Activated naive CD8-positive, alpha-beta T cell treated with anti-CD3 and anti-CD28 coated beads for 36 hours (primary cell): ENCODE measurements around the gene RERE. TPM values are rescaled to one million over a fixed set of nuclear protein-coding genes. Genes with fewer than 3 reads are reported as not detected.

Experiments used
- DNase-seq: peaks from one replicate; pipeline ENCODE4 v3.0.0; 2021
- H3K27ac Mint-ChIP-seq: one replicate; pipeline ENCODE4 v1.8.0; 2022; ENCODE audit warnings: mild to moderate bottlenecking, moderate library complexity, mixed read lengths
- H3K27me3 Mint-ChIP-seq: one replicate; pipeline ENCODE4 v1.8.0; 2022; ENCODE audit warnings: mild to moderate bottlenecking, mixed read lengths
- H3K36me3 Mint-ChIP-seq: one replicate; pipeline ENCODE4 v1.8.0; 2021; ENCODE audit warnings: mild to moderate bottlenecking, mixed read lengths
- H3K4me1 Mint-ChIP-seq: one replicate; pipeline ENCODE4 v1.8.0; 2021; ENCODE audit warnings: mixed read lengths
- H3K4me3 Mint-ChIP-seq: one replicate; pipeline ENCODE4 v1.8.0; 2022; ENCODE audit warnings: mild to moderate bottlenecking, moderate library complexity, mixed read lengths
- H3K9me3 Mint-ChIP-seq: one replicate; pipeline ENCODE4 v1.8.0; 2022; ENCODE audit warnings: mixed read lengths
- total RNA-seq, 2 experiments: library from RNA; stranded (reverse); gene quantifications; one replicate each; pipeline ENCODE4 v1.2.3, GENCODE V29; 2021

Gene RERE
- total RNA-seq, 2 experiments from 2014 or later = 36.8 to 39.6 TPM

DNA sequence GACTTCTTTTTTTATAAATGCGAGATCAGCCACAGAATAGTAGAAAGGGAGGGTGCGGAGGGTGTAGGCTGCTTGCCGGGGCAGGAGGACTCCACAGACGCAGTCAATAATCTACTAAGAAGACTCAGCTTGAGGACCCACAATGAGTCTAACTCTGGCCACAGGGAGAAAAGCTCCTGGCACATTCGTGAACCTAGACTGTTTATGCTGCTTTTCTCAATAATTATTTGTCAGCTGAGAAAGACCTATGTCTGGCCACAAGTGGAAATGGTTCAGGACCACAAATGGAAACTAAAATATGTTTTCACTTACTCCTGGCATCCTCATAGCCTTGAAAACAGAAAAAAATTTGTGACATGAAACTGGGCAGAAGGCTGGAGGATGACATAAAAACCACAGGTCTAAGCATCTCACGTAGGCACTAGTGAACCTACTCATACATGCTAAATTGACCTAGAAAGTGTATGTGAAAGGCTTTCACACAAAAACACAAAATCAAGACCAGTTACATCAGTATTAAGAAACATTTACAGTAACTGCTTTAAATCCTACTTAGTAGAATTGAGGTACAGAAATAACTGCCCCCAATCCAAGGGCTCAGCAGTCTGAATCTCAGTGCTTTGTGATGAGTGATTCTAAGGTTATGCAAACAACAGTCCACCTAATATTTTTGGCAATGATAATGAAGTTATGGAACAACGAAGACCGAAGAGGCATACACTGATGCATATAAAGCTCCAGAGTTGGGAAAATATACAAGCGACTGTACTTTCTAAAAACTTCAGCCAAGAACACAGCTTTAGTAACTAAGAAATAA is 340.1 kb downstream of the RERE start:
- Mint-ChIP-seq H3K36me3 (peaks cover 4% of the 10 kb centered on the region), H3K27ac (peak overlapping the region; percentile 77), H3K9me3 (no peaks in the 10 kb centered on the region), H3K4me1 (peaks cover 51% of the 10 kb centered on the region), H3K27me3 (no peaks in the 10 kb centered on the region), H3K4me3 (no peak overlapping the region)
- peak; percentile 19 for DNase-seq

DNA sequence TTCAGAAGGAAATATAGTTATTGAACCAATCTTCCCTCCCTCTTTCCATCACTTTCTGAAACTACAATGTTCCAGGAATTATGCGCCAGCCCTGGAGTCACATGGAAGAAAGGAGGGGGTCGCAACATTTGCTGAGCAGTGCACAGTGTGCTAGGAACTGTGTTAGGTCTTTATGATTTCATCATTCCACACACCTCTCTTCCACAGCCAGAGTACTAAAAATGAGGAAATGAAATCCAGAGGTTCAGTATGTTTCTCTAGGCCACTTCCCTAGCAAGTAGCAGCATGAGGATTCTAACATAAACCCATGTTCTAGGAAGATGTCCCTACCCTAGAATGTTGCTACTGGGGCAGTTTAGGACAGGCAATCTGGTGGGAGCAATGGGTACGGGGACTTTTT is 341.4 kb downstream of the RERE start:
- peaks cover 59% of the 10 kb centered on the region for H3K4me1 Mint-ChIP-seq
- no peaks in the 10 kb centered on the region for H3K9me3 Mint-ChIP-seq
- H3K27me3 Mint-ChIP-seq = no peaks in the 10 kb centered on the region
- H3K4me3 Mint-ChIP-seq = no peak overlapping the region
- H3K36me3 Mint-ChIP-seq = peaks cover 4% of the 10 kb centered on the region
- peak overlapping the region; percentile 45 for H3K27ac Mint-ChIP-seq
- no peak for DNase-seq

DNA sequence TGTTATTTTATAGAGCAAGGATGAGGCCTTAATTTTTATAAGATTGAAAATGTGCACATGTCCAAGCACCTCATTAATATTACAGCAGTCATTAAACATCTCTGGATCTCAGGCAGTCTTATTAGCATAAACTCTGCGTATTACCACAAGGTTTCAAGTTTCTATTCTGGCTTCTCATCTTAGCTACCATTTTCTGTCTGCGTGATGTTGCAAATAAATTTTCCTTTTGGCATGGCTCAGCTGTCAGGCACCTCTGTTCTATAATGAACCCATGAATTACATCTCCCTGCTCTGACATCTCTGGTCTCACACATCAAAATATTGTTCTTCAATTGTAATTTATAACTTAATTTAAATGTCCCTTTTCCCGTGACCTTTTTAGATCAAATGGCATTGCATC is 343.1 kb downstream of the RERE start:
- H3K36me3 Mint-ChIP-seq = peaks cover 4% of the 10 kb centered on the region
- peaks cover 59% of the 10 kb centered on the region for H3K4me1 Mint-ChIP-seq
- DNase-seq = no peak
- no peaks in the 10 kb centered on the region for H3K9me3 Mint-ChIP-seq
- H3K4me3 Mint-ChIP-seq = no peak overlapping the region
- H3K27me3 Mint-ChIP-seq = no peaks in the 10 kb centered on the region
- H3K27ac Mint-ChIP-seq = no peak overlapping the region

DNA sequence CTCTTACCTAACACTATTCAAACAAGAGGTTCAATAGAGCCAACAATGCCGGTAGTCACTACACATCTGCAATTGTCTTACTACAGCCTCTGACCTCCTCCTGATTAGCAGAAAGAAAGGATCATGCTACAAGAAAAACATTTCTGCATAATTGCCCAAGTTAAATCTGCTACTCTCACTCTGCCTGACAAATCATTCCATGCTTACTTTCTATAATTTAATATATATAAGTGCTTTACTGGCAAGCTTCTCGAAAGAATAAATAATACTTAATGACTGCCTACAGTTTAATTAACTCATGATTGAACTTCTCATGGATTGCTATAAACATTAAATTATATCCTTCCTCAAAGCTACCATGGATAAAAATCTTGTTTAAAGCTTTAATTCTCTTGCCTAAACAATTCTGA is 343.5 kb downstream of the RERE start:
- Mint-ChIP-seq H3K27ac (no peak overlapping the region), H3K4me1 (peaks cover 59% of the 10 kb centered on the region), H3K27me3 (no peaks in the 10 kb centered on the region), H3K36me3 (peaks cover 4% of the 10 kb centered on the region), H3K4me3 (no peak overlapping the region), H3K9me3 (no peaks in the 10 kb centered on the region)
- DNase-seq = no peak

DNA sequence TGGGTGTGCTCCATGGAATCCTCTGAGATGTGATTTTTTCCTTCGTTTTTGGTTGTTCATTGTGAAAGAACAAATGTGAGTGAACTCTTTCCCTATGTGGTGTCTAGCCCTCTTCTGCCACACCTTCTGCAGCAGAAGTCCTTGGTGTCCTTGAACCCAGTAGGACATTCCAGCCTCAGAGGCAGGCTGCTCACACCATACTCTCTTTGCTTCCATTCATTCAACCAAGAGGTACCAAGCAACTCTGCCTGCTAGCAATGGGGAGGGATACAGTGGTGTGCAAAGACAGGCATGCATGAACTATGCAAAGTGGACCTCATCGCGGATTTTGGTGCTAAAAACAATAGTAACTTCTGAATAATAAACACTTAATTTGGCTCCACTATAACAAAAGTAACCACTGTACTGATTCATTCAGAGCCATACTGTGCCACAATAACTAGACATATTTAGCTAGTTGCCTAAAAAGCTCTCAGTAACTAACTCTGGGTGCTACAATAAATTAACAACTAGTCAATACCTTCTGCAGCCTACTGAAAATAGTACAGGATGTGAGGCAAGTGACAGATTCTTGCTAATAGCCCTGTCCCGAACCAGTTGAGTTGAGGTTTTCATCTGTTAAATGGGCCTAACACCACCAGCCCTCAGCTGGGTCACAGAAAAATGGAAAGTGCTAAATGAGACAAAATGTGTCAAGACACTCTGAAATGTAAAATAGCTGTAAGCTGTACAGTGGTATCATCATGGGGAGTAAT is 344.1 kb downstream of the RERE start:
- Mint-ChIP-seq H3K36me3 (peaks cover 4% of the 10 kb centered on the region), H3K9me3 (no peaks in the 10 kb centered on the region), H3K27me3 (no peaks in the 10 kb centered on the region), H3K4me1 (peaks cover 55% of the 10 kb centered on the region), H3K4me3 (no peak overlapping the region), H3K27ac (peak overlapping the region; percentile 42)
- DNase-seq = no peak

DNA sequence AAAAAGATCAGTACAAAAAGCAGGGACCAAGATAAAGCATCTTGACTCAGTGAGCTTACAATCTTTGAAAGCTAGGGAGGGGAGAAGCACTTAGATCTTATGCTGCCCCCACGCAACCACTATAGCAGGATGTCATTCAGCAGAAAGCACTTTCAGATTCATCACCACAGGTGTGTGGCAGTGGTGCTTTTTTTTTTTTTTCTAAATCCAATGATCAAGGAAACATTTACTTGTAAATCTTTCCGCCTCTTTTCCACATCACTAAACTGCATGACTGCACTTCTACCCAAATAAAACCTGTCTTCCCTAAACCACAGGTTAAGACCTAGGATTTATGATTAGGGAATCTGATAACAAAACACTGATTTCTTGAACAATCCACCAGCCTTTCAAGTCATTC is 344.8 kb downstream of the RERE start:
- DNase-seq = peak; percentile 58
- Mint-ChIP-seq H3K36me3 (peaks cover 4% of the 10 kb centered on the region), H3K4me3 (peak overlapping the region; percentile 44), H3K9me3 (no peaks in the 10 kb centered on the region), H3K4me1 (peaks cover 49% of the 10 kb centered on the region), H3K27me3 (no peaks in the 10 kb centered on the region), H3K27ac (peak overlapping the region; percentile 64)

DNA sequence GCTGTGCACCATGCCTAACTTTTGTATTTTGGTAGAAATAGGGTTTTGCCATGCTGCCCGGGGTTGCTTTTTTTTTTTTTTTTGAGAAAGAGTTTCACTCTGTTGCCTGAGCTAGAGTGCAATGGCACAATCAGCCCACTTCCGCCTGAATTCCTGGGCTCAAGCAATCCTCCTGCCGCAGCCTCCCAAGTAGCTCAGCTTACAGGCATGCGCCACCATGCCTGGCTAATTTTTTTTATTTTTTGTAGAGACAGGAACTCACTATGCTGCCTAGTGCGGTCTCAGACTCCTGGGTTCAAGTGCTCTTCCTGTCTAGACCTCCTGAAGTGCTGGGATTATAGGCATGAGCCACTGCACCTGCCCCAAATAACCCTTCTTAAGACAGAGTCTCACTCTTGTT is 346.0 kb downstream of the RERE start:
- peak overlapping the region; percentile 14 for H3K27ac Mint-ChIP-seq
- no peaks in the 10 kb centered on the region for H3K27me3 Mint-ChIP-seq
- H3K4me3 Mint-ChIP-seq = no peak overlapping the region
- H3K36me3 Mint-ChIP-seq = peaks cover 3% of the 10 kb centered on the region
- H3K9me3 Mint-ChIP-seq = no peaks in the 10 kb centered on the region
- no peak for DNase-seq
- H3K4me1 Mint-ChIP-seq = peaks cover 38% of the 10 kb centered on the region

DNA sequence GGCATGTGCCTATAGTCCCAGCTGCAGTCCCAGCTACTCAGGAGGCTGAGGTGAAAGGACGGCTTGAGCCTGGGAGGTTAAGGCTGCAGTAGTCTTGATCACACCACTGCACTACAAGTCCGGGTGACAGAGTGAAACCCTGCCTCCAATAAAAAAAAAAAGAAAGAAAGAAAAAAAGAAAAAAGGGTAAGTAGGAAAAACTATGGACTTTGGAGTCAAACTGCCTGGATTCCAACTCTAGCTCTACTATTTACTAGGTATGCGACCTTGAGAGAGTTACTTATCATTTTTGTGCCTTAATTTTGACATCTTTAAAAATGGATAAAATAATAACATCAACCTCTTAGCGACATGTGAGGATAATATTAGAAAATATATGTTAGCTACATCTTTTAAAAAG is 348.7 kb downstream of the RERE start:
- H3K4me3 Mint-ChIP-seq = no peak overlapping the region
- peaks cover 3% of the 10 kb centered on the region for H3K36me3 Mint-ChIP-seq
- H3K27ac Mint-ChIP-seq = no peak overlapping the region
- peaks cover 26% of the 10 kb centered on the region for H3K4me1 Mint-ChIP-seq
- DNase-seq = no peak
- no peaks in the 10 kb centered on the region for H3K27me3 Mint-ChIP-seq
- H3K9me3 Mint-ChIP-seq = no peaks in the 10 kb centered on the region

DNA sequence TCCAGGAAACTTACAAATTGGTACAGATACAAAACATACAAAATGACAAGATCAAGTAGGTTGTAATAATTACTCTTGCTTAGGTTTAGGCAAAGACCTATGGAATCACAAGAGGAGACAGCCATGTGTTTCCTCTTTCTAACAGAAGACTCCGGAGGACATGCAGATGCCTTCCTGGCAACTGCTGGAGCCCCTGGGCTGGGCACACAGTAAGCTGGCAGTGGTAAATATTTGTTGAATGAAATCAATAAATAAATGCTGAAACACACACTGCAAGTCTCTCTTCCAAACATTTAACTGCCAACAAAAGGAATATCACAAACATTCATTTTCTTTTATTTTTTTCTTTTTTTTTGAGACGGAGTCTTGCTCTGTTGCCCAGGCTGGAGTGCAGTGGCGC is 350.1 kb downstream of the RERE start:
- H3K27me3 Mint-ChIP-seq = no peaks in the 10 kb centered on the region
- H3K27ac Mint-ChIP-seq = no peak overlapping the region
- H3K4me1 Mint-ChIP-seq = peaks cover 25% of the 10 kb centered on the region
- no peak for DNase-seq
- H3K36me3 Mint-ChIP-seq = peaks cover 3% of the 10 kb centered on the region
- no peaks in the 10 kb centered on the region for H3K9me3 Mint-ChIP-seq
- H3K4me3 Mint-ChIP-seq = no peak overlapping the region

DNA sequence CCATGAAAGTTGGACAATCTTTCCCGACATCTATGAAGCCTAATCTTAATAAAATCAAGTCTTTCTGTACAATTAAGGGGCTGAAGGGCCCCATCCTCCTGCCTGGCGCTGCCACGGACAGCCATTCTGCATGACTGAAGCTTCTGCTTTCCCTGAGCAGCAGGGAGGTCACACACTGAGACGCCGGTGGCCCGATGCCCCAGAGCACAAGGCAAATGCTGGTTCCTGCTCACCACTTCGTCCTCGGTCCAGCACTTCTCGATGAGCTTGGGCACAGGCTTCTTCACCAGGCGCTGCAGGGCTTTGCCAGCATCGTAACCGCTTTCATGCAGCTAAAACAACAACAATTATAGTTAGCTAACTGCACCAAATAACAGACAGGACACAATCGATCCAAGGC is 351.7 kb downstream of the RERE start:
- Mint-ChIP-seq H3K4me3 (no peak overlapping the region), H3K9me3 (no peaks in the 10 kb centered on the region), H3K27ac (no peak overlapping the region), H3K36me3 (peaks cover 10% of the 10 kb centered on the region), H3K27me3 (no peaks in the 10 kb centered on the region), H3K4me1 (peaks cover 26% of the 10 kb centered on the region)
- no peak for DNase-seq

DNA sequence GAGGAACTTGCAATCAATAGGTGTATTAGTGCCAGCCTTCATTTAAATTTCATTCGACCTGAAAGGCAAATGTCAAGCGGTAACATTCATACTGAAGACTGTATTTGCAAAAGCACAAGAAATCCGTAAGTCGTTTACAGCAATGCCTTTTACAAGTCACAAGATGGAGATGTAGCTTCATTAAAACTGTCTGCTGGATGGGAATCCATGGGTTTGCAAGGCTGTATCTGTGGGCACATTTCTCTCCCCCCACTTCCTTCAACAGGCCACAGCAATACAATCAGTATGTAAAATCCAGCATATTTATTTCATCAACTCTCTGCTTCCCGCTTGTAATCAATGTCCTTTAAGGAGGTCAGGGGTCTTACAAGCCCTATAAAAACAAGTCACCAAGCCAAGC is 352.4 kb downstream of the RERE start:
- H3K4me1 Mint-ChIP-seq = peaks cover 26% of the 10 kb centered on the region
- H3K36me3 Mint-ChIP-seq = peaks cover 10% of the 10 kb centered on the region
- H3K9me3 Mint-ChIP-seq = no peaks in the 10 kb centered on the region
- H3K27ac Mint-ChIP-seq = no peak overlapping the region
- no peak overlapping the region for H3K4me3 Mint-ChIP-seq
- H3K27me3 Mint-ChIP-seq = no peaks in the 10 kb centered on the region
- no peak for DNase-seq

DNA sequence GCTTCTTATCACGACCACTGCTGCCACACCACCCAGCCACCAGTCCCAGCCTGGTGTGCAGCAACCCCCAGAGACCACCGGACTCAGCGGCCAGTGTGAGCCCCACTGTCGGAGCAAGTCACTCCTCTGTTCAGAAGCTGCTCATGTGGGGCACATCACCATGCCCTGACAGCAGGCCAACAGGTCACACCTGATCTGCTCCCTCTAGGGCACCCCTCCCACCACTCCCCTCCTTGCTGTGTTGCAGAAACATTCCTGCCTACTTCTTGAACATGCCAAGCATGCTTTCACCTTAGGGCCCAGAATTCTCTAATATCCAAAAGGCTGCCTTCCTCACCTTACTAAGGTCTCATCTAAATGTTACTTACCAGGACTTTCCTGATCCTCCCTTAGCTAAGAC is 353.1 kb downstream of the RERE start:
- Mint-ChIP-seq H3K36me3 (peaks cover 10% of the 10 kb centered on the region), H3K27me3 (no peaks in the 10 kb centered on the region), H3K27ac (no peak overlapping the region), H3K4me3 (no peak overlapping the region), H3K4me1 (peaks cover 26% of the 10 kb centered on the region), H3K9me3 (no peaks in the 10 kb centered on the region)
- DNase-seq = no peak

DNA sequence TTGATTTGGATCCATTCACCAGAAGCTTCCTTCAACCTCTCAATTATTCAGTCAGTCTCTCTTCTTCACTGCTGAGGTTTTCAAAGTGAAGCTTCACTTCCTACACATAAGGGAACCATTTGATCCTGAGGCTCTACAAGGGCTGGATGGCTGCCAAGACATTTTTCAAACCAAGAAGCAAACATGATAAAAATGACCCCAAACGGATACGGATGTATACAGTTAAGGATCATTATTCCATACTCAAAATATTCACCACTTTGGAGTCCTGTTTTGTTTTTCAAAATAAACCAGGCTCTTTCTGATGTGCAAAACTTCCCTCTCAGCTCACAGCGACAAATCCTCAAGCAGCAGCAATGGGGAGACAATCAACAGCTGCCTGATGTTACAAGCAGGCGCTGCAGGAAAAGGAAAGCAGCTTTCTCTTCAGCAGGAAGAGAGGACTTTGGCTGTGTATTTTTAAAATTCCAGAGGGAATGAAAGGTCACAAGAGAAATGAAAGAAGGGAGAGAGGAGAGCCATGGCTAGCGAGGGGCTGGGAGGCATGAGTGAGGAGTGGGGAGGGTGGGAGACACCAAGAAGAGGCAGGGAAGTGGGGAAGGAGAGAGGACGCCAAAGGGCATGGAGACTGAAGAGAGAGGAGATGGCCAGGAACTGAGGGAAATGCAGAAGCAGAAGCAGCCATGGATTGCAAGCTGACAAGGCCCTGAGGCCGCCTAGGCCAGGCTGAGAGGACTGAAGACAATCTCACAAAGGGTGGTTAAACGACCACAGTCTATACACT is 354.1 kb downstream of the RERE start:
- Mint-ChIP-seq H3K9me3 (no peaks in the 10 kb centered on the region), H3K36me3 (peaks cover 10% of the 10 kb centered on the region), H3K27ac (peak overlapping the region; percentile 40), H3K4me1 (peaks cover 26% of the 10 kb centered on the region), H3K4me3 (no peak overlapping the region), H3K27me3 (no peaks in the 10 kb centered on the region)
- no peak for DNase-seq

DNA sequence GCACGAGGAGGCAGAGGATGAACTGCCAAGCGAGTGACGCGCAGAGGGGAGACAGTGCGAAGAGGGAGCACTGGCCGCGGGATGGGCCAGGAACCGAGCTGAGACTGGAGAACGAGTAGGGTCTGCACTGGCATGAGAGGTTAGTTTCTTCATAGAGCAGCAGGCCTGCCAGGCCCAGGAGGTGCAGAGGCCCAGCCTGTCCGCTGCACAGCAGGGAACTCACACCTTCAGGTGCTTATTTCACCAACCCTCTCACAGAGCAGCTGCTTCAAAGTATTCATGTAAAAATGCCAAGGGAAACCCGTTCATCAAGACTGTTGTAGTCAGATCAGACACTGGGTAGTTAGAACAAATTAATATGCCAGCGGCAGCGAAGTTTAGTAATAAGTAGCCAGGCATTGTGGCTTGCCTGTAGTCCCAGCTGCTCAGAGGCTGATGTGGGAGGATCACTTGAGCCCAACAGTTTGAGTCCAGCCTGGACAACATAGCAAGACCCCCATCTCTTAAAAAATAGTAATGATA is 355.0 kb downstream of the RERE start:
- no peaks in the 10 kb centered on the region for H3K9me3 Mint-ChIP-seq
- peaks cover 11% of the 10 kb centered on the region for H3K36me3 Mint-ChIP-seq
- H3K4me3 Mint-ChIP-seq = no peak overlapping the region
- peaks cover 32% of the 10 kb centered on the region for H3K4me1 Mint-ChIP-seq
- no peaks in the 10 kb centered on the region for H3K27me3 Mint-ChIP-seq
- no peak for DNase-seq
- peak overlapping the region; percentile 52 for H3K27ac Mint-ChIP-seq
